ENCODE measurements around the gene SUN1. TPM values are rescaled to one million over a fixed set of nuclear protein-coding genes. Genes with fewer than 3 reads are reported as not detected.

Gene SUN1
- total and polyA plus RNA-seq, 2 experiments from 2014 or later: 63.3 to 145 TPM

DNA sequence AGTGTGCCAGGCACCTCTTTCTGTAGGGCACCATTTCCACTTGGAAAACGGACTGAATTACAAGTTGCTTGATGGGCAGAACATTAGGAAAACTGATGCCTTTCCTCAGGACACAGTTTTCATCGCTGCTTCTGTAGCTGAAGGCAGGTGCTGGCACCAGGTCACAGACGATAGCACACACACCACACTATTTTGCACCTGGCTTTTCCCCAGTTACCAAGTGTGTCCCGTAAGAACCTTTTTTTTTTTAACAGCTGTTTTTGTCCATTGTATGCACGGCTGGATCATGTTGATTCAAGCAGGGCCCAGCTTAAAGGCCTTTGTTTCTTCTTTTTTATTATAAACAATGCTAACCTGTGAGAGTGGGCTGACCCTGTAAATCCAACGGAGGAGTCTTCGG lies 42.8 kb downstream of the SUN1 start:
- H3K79me2 ChIP-seq (replicated peaks; ENCODE audit: insufficient read depth): peaks cover 33% of the 10 kb centered on the region
- Mint-ChIP-seq H3K27ac (no peak overlapping the region), H3K4me1 (peaks cover 13% of the 10 kb centered on the region), H3K4me3 (no peak overlapping the region), H3K27me3 (ENCODE audit: insufficient read depth, low read depth, poor library complexity) (peaks cover 9% of the 10 kb centered on the region), H3K36me3 (ENCODE audit: low read depth) (peaks cover 60% of the 10 kb centered on the region), H3K9me3 (peaks cover 7% of the 10 kb centered on the region; the same call in 2 of the 3 replicates)
- H3K27me3 ChIP-seq (ENCODE audit: insufficient read depth): no peaks in the 10 kb centered on the region
- H3K4me1 ChIP-seq (ENCODE audit: insufficient read depth): peaks cover 10% of the 10 kb centered on the region; the same call in 1 of the 2 replicates
- peaks cover 30% of the 10 kb centered on the region for H3F3A ChIP-seq (replicated peaks; ENCODE audit: low read depth)
- H3K9me2 ChIP-seq (ENCODE audit: insufficient read depth): no peaks in the 10 kb centered on the region
- DNase-seq (ENCODE audit: low spot score): no peak
- peak overlapping the region; percentile 80; the same call in 1 of the 2 replicates for H3K27ac ChIP-seq (ENCODE audit: low read depth)
- no peaks in the 10 kb centered on the region; the same call in none of the 2 replicates for H3K36me3 ChIP-seq (ENCODE audit: insufficient read depth)
- no peak overlapping the region for H3K4me3 ChIP-seq
- ATAC-seq: no peak
- H2AFZ ChIP-seq: no peak overlapping the region
- no peak for TF ChIP-seq NANOG (IDR thresholded peaks at IDR 0.05; ENCODE audit: borderline replicate concordance)
- no peak for TF ChIP-seq CTCF (conservative IDR thresholded peaks at IDR 0.05; ENCODE audit: low read depth in 2 of 2)
- TF ChIP-seq STAT1 (IDR thresholded peaks at IDR 0.05; ENCODE audit: unreplicated experiment): no peak
- TF ChIP-seq, protein P1, sequence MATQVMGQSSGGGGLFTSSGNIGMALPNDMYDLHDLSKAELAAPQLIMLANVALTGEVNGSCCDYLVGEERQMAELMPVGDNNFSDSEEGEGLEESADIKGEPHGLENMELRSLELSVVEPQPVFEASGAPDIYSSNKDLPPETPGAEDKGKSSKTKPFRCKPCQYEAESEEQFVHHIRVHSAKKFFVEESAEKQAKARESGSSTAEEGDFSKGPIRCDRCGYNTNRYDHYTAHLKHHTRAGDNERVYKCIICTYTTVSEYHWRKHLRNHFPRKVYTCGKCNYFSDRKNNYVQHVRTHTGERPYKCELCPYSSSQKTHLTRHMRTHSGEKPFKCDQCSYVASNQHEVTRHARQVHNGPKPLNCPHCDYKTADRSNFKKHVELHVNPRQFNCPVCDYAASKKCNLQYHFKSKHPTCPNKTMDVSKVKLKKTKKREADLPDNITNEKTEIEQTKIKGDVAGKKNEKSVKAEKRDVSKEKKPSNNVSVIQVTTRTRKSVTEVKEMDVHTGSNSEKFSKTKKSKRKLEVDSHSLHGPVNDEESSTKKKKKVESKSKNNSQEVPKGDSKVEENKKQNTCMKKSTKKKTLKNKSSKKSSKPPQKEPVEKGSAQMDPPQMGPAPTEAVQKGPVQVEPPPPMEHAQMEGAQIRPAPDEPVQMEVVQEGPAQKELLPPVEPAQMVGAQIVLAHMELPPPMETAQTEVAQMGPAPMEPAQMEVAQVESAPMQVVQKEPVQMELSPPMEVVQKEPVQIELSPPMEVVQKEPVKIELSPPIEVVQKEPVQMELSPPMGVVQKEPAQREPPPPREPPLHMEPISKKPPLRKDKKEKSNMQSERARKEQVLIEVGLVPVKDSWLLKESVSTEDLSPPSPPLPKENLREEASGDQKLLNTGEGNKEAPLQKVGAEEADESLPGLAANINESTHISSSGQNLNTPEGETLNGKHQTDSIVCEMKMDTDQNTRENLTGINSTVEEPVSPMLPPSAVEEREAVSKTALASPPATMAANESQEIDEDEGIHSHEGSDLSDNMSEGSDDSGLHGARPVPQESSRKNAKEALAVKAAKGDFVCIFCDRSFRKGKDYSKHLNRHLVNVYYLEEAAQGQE (IDR thresholded peaks at IDR 0.05; ENCODE audit: unreplicated experiment): no peak
- no peak for TF ChIP-seq POLR2AphosphoS5 (IDR thresholded peaks at IDR 0.05; ENCODE audit: low read depth)
- no peak for TF ChIP-seq ZNF114 (CRISPR knock-in tag; IDR thresholded peaks at IDR 0.05)
- TF ChIP-seq, protein P2, sequence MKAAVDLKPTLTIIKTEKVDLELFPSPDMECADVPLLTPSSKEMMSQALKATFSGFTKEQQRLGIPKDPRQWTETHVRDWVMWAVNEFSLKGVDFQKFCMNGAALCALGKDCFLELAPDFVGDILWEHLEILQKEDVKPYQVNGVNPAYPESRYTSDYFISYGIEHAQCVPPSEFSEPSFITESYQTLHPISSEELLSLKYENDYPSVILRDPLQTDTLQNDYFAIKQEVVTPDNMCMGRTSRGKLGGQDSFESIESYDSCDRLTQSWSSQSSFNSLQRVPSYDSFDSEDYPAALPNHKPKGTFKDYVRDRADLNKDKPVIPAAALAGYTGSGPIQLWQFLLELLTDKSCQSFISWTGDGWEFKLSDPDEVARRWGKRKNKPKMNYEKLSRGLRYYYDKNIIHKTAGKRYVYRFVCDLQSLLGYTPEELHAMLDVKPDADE (IDR thresholded peaks at IDR 0.05): no peak
- no peak for TF ChIP-seq JUNB (IDR thresholded peaks at IDR 0.05; ENCODE audit: unreplicated experiment)
- TF ChIP-seq ZNF331 (CRISPR knock-in tag; IDR thresholded peaks at IDR 0.05; ENCODE audit: low read depth): no peak
- no peak for TF ChIP-seq EZH2 (IDR thresholded peaks at IDR 0.05; ENCODE audit: low read depth, unreplicated experiment)
- TF ChIP-seq ZNF462 (CRISPR knock-in tag; IDR thresholded peaks at IDR 0.05): no peak
- no peak for TF ChIP-seq CREB1 (CRISPR knock-in tag; IDR thresholded peaks at IDR 0.05; ENCODE audit: low read depth)
- TF ChIP-seq EZH2phosphoT487 (IDR thresholded peaks at IDR 0.05; ENCODE audit: unreplicated experiment): no peak
- H4K20me1 ChIP-seq (replicated peaks; ENCODE audit: insufficient read depth): peaks cover 18% of the 10 kb centered on the region
- no peak overlapping the region for H3K4me2 ChIP-seq

Data from GM23338 (cell line).